Ectodermal cell (in vitro differentiated cells): ENCODE results near the gene GATAD2A.

Source experiments
- H3K27ac ChIP-seq: 2 replicates; pipeline ENCODE4 v1.7.0; 2013; ENCODE audit warnings: mild to moderate bottlenecking, low read depth, low read length; ENCODE audit not compliant: insufficient read depth, poor library complexity, severe bottlenecking
- H3K27me3 ChIP-seq: 2 replicates; pipeline ENCODE4 v1.7.0; 2013; ENCODE audit warnings: mild to moderate bottlenecking, low read length; ENCODE audit not compliant: insufficient read depth, control insufficient read depth, poor library complexity, severe bottlenecking
- H3K36me3 ChIP-seq: one replicate; pipeline ENCODE4 v1.7.0; 2013; ENCODE audit warnings: low read length; ENCODE audit not compliant: control insufficient read depth, insufficient read depth
- H3K4me1 ChIP-seq: one replicate; pipeline ENCODE4 v1.7.0; 2013; ENCODE audit warnings: low read length; ENCODE audit not compliant: control insufficient read depth, insufficient read depth
- H3K4me3 ChIP-seq: 2 replicates; pipeline ENCODE4 v1.7.0; 2013; ENCODE audit warnings: low read depth, low read length, control low read depth; ENCODE audit not compliant: insufficient read depth
- H3K9me3 ChIP-seq: 2 replicates; pipeline ENCODE4 v1.7.0; 2013; ENCODE audit warnings: mild to moderate bottlenecking, low read length, moderate library complexity; ENCODE audit not compliant: control insufficient read depth
- WGBS, 2 experiments: methylation state at CpG; one replicate each; pipeline ENCODE4 v1.1.7; 2013; ENCODE audit warnings: missing lambda C conversion rate in 2 of 2; 5-methylcytosine and 5-hydroxymethylcytosine counted together

Gene GATAD2A

GRCh38 chr19:19534556-19535265 lies 129.2 kb downstream of the GATAD2A start:
- H3K9me3 ChIP-seq = no peaks in the 10 kb centered on the region
- peaks cover 26% of the 10 kb centered on the region for H3K27me3 ChIP-seq
- peaks cover 11% of the 10 kb centered on the region for H3K4me1 ChIP-seq
- H3K4me3 ChIP-seq = no peak overlapping the region
- no peaks in the 10 kb centered on the region for H3K36me3 ChIP-seq
- 89% methylated on average over 27 of the region's 27 CpGs for WGBS, 2 experiments
- H3K27ac ChIP-seq = no peak overlapping the region

- Histone ChIP-seq H3K27ac (no peak overlapping the region), H3K27me3 (peaks cover 35% of the 10 kb centered on the region), H3K4me3 (no peak overlapping the region), H3K4me1 (peaks cover 11% of the 10 kb centered on the region), H3K9me3 (no peaks in the 10 kb centered on the region), H3K36me3 (no peaks in the 10 kb centered on the region)
- 94 to 95% methylated on average over 34 of the region's 34 CpGs for WGBS, 2 experiments
These were observed 130.1 kb downstream of the GATAD2A start for GRCh38 chr19:19535311-19536191.

- Histone ChIP-seq H3K36me3 (no peaks in the 10 kb centered on the region), H3K4me3 (no peak overlapping the region), H3K9me3 (no peaks in the 10 kb centered on the region), H3K27me3 (peaks cover 46% of the 10 kb centered on the region), H3K27ac (no peak overlapping the region), H3K4me1 (peaks cover 11% of the 10 kb centered on the region)
- WGBS, 2 experiments = 76% methylated on average over 59 of the region's 59 CpGs
These were observed 131.9 kb downstream of the GATAD2A start for GRCh38 chr19:19537075-19538048.

GRCh38 chr19:19538061-19538784 lies 132.7 kb downstream of the GATAD2A start, which contains the start of gene CILP2:
TSS of gene CILP2 (plus strand) at chr19:19538265. CDS start at chr19:19538350, 85 bp downstream.
- Histone ChIP-seq H3K27ac (no peak within 1 kb of the TSS), H3K4me3 (peak within 1 kb of the TSS; percentile 40), H3K9me3 (no peaks in the 10 kb centered on the region), H3K4me1 (peaks cover 11% of the 10 kb centered on the region), H3K27me3 (peaks cover 46% of the 10 kb centered on the region), H3K36me3 (no peaks in the 10 kb centered on the region)
- 5% methylated on average over 56 of the region's 56 CpGs for WGBS, 2 experiments

- Histone ChIP-seq H3K27me3 (peaks cover 46% of the 10 kb centered on the region), H3K36me3 (no peaks in the 10 kb centered on the region), H3K4me3 (peak overlapping the region; percentile 40), H3K9me3 (no peaks in the 10 kb centered on the region), H3K27ac (no peak overlapping the region), H3K4me1 (peaks cover 11% of the 10 kb centered on the region)
- WGBS, 2 experiments = 61 to 63% methylated on average over 7 of the region's 7 CpGs
These were observed 133.3 kb downstream of the GATAD2A start for GRCh38 chr19:19538785-19539166.

GRCh38 chr19:19539698-19540063 lies 134.2 kb downstream of the GATAD2A start:
- no peak overlapping the region for H3K4me3 ChIP-seq
- peaks cover 8% of the 10 kb centered on the region for H3K4me1 ChIP-seq
- no peaks in the 10 kb centered on the region for H3K36me3 ChIP-seq
- 78 to 83% methylated on average over 19 of the region's 19 CpGs for WGBS, 2 experiments
- H3K27me3 ChIP-seq = peaks cover 46% of the 10 kb centered on the region
- no peak overlapping the region for H3K27ac ChIP-seq
- H3K9me3 ChIP-seq = no peaks in the 10 kb centered on the region

- H3K36me3 ChIP-seq = no peaks in the 10 kb centered on the region
- H3K27me3 ChIP-seq = peaks cover 46% of the 10 kb centered on the region
- WGBS, 2 experiments = 73 to 75% methylated on average over 74 of the region's 74 CpGs
- H3K4me3 ChIP-seq = no peak overlapping the region
- H3K9me3 ChIP-seq = no peaks in the 10 kb centered on the region
- H3K27ac ChIP-seq = no peak overlapping the region
- peaks cover 8% of the 10 kb centered on the region for H3K4me1 ChIP-seq
These were observed 134.7 kb downstream of the GATAD2A start for GRCh38 chr19:19540064-19540714.

- Histone ChIP-seq H3K27me3 (peaks cover 46% of the 10 kb centered on the region), H3K36me3 (no peaks in the 10 kb centered on the region)
- WGBS, 2 experiments = 68 to 74% methylated on average over 45 of the region's 45 CpGs
These were observed 135.4 kb downstream of the GATAD2A start for GRCh38 chr19:19540715-19541515.

More at GRCh38 chr19:19540715-19541515, 135.4 kb downstream of the GATAD2A start:
- Histone ChIP-seq H3K27ac (no peak overlapping the region), H3K9me3 (no peaks in the 10 kb centered on the region), H3K4me1 (peaks cover 8% of the 10 kb centered on the region), H3K4me3 (no peak overlapping the region)
